ENCODE results near the gene CDK5R1.

Gene CDK5R1

GRCh38 chr17:32494621-32495358, 8.0 kb downstream of the CDK5R1 start:
- no peaks in the 10 kb centered on the region for H3K9me3 ChIP-seq (ENCODE audit: insufficient read depth, low read depth, low read length)
- peaks cover 10% of the 10 kb centered on the region for H3K36me3 ChIP-seq (ENCODE audit: insufficient read depth, low read depth, low read length)
- H3K9ac ChIP-seq (ENCODE audit: low read depth, low read length), result no peak overlapping the region
- peaks cover 8% of the 10 kb centered on the region; the same call in 1 of the 2 replicates for H3K4me1 ChIP-seq (ENCODE audit: insufficient read depth, low read length)
- no peak overlapping the region for H3K27ac ChIP-seq (ENCODE audit: low read length)
- H3K4me3 ChIP-seq (ENCODE audit: low read length), result no peak overlapping the region
- H3K27me3 ChIP-seq (ENCODE audit: insufficient read depth, low read length), result no peaks in the 10 kb centered on the region

- H3K36me3 ChIP-seq (ENCODE audit: insufficient read depth, low read depth, low read length), result peaks cover 1% of the 10 kb centered on the region; the same call in 1 of the 2 replicates
- no peak overlapping the region for H3K27ac ChIP-seq (ENCODE audit: low read length)
- H3K27me3 ChIP-seq (ENCODE audit: insufficient read depth, low read length), result no peaks in the 10 kb centered on the region
- no peak overlapping the region for H3K9ac ChIP-seq (ENCODE audit: low read depth, low read length)
- no peaks in the 10 kb centered on the region for H3K9me3 ChIP-seq (ENCODE audit: insufficient read depth, low read depth, low read length)
- peaks cover 8% of the 10 kb centered on the region; the same call in 1 of the 2 replicates for H3K4me1 ChIP-seq (ENCODE audit: insufficient read depth, low read length)
- H3K4me3 ChIP-seq (ENCODE audit: low read length), result no peak overlapping the region
These were observed 8.8 kb downstream of the CDK5R1 start for GRCh38 chr17:32495359-32496231.

DNA sequence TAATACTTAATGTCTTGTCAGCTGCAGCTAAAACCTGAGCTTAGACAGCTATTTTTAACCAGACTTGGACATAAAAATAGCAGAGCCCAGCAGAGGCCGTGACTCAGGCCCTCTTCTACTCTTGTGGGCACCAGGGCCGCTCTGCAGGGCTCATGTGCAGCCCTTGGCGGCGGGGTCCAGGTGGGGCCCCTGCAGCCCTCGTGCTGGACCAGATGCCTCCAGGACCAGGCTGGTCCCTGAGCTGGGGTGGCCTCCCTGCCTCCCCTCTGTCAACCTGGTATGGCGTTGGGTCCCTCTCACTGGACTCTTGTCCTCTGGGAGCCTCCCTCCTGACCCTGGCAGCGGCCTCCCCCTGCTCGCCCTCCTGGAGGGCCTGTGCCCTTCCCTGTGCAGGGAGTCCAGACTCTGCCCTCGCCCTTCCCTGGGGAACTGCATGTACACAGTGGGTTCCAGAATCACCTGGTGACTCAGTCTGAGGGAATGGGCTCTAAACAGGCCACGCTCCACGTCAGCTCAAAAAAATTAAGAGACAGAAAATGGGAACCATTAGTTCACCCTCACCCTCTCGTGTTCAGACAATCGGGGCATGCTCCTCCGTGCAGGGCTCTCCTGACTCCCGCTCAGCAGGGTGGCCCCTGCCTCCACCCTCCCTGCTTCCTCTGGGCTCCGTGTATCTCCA, 9.7 kb downstream of the CDK5R1 start:
- Histone ChIP-seq H3K4me3 (ENCODE audit: low read length) (no peak overlapping the region), H3K27ac (ENCODE audit: low read length) (no peak overlapping the region), H3K9me3 (ENCODE audit: insufficient read depth, low read depth, low read length) (no peaks in the 10 kb centered on the region), H3K27me3 (ENCODE audit: insufficient read depth, low read length) (no peaks in the 10 kb centered on the region), H3K36me3 (ENCODE audit: insufficient read depth, low read depth, low read length) (no peaks in the 10 kb centered on the region), H3K9ac (ENCODE audit: low read depth, low read length) (no peak overlapping the region), H3K4me1 (ENCODE audit: insufficient read depth, low read length) (peaks cover 8% of the 10 kb centered on the region; the same call in 1 of the 2 replicates)

DNA sequence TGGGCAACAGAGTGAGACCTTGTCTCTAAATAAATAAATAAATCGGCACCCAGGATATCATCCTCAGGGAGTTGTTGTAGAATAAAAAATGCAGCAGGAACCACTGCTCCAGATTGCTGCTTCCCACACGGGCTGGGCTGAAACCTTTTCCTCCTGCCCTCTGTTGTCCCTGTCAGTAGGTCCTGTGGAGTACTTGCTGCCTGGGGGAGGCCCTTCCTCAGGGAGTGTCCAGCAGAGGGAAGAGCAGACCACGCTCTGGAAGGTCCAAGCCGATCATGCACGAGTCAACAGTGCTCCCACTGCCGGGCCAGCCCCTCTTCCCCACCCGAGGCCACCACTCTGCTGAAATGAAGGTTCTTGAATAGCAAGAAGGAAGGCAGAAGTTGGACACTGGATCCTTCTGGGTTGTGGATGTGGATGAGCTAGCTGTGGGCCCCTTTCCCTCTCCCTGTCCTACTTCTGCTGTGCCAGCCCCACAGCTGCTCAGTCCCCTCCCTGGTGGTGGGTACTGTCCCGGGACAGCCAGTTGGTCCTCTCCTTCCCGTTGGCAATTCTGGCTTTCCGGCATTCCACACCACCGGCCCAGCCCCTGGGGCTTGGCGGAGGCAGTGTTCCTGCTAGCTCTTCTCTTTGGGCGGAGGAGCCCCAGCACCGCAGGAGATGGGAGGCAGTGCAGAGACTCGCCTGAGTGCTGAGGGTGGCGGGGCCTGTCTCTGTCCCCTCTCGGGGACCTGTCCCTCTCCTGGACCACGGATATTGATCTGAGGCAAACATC, 10.8 kb downstream of the CDK5R1 start:
- no peaks in the 10 kb centered on the region for H3K36me3 ChIP-seq (ENCODE audit: insufficient read depth, low read depth, low read length)
- H3K9me3 ChIP-seq (ENCODE audit: insufficient read depth, low read depth, low read length), result no peaks in the 10 kb centered on the region
- no peak overlapping the region for H3K4me3 ChIP-seq (ENCODE audit: low read length)
- no peaks in the 10 kb centered on the region for H3K27me3 ChIP-seq (ENCODE audit: insufficient read depth, low read length)
- H3K4me1 ChIP-seq (ENCODE audit: insufficient read depth, low read length), result peaks cover 8% of the 10 kb centered on the region; the same call in 1 of the 2 replicates
- H3K9ac ChIP-seq (ENCODE audit: low read depth, low read length), result no peak overlapping the region
- no peak overlapping the region for H3K27ac ChIP-seq (ENCODE audit: low read length)

- H3K36me3 ChIP-seq (ENCODE audit: insufficient read depth, low read depth, low read length), result no peaks in the 10 kb centered on the region
- H3K27ac ChIP-seq (ENCODE audit: low read length), result no peak overlapping the region
- H3K9ac ChIP-seq (ENCODE audit: low read depth, low read length), result no peak overlapping the region
- H3K4me1 ChIP-seq (ENCODE audit: insufficient read depth, low read length), result peaks cover 8% of the 10 kb centered on the region; the same call in 1 of the 2 replicates
- H3K4me3 ChIP-seq (ENCODE audit: low read length), result no peak overlapping the region
- H3K27me3 ChIP-seq (ENCODE audit: insufficient read depth, low read length), result no peaks in the 10 kb centered on the region
- H3K9me3 ChIP-seq (ENCODE audit: insufficient read depth, low read depth, low read length), result no peaks in the 10 kb centered on the region
These were observed 11.6 kb downstream of the CDK5R1 start for GRCh38 chr17:32498391-32498790.

DNA sequence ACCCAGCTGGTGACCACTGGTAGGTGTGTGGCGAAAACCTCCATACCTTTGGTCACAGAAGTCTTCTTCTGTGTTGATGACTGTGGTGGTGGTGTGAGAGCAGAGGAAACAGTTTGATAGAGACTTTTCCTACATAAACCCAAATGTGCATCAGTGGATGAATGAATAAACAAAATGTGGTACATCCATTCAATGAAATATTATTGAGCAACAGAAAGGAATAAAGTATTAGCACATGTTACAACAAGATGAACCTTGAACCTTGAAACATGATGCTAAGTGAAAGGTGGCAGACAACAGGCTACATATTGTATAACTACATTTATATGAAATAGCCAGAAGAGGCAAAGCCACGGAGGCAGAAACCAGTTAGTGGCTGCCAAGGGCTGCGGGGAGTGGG, 15.2 kb downstream of the CDK5R1 start:
- Histone ChIP-seq H3K27ac (ENCODE audit: low read length) (no peak overlapping the region), H3K4me3 (ENCODE audit: low read length) (no peak overlapping the region), H3K27me3 (ENCODE audit: insufficient read depth, low read length) (no peaks in the 10 kb centered on the region), H3K9me3 (ENCODE audit: insufficient read depth, low read depth, low read length) (no peaks in the 10 kb centered on the region), H3K4me1 (ENCODE audit: insufficient read depth, low read length) (peaks cover 13% of the 10 kb centered on the region; the same call in 1 of the 2 replicates), H3K9ac (ENCODE audit: low read depth, low read length) (no peak overlapping the region), H3K36me3 (ENCODE audit: insufficient read depth, low read depth, low read length) (no peaks in the 10 kb centered on the region)

DNA sequence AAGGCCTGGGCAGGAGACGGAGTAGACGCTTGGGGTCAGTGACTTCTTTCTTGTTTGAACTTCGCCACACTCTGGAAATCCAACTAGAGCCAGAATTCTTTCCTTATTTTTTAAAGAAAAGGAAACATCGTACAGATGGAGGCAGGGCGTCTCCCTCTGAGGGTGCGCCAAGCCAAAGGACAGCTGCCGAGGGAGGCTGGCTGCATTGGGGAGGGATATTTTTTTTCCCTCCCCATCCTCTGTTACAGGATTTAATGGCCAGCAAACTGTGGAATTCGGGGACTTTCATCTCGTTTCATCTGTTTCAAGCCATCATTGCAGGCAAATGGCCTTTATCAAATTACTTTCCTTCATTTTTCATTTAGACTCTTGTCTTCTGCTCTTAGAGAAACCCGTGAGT, 15.9 kb downstream of the CDK5R1 start:
- Histone ChIP-seq H3K9ac (ENCODE audit: low read depth, low read length) (no peak overlapping the region), H3K27ac (ENCODE audit: low read length) (no peak overlapping the region), H3K27me3 (ENCODE audit: insufficient read depth, low read length) (no peaks in the 10 kb centered on the region), H3K4me1 (ENCODE audit: insufficient read depth, low read length) (peaks cover 13% of the 10 kb centered on the region; the same call in 1 of the 2 replicates), H3K9me3 (ENCODE audit: insufficient read depth, low read depth, low read length) (no peaks in the 10 kb centered on the region), H3K36me3 (ENCODE audit: insufficient read depth, low read depth, low read length) (no peaks in the 10 kb centered on the region), H3K4me3 (ENCODE audit: low read length) (no peak overlapping the region)

GRCh38 chr17:32503251-32504165, 16.7 kb downstream of the CDK5R1 start:
- Histone ChIP-seq H3K36me3 (ENCODE audit: insufficient read depth, low read depth, low read length) (no peaks in the 10 kb centered on the region), H3K4me3 (ENCODE audit: low read length) (no peak overlapping the region), H3K27me3 (ENCODE audit: insufficient read depth, low read length) (no peaks in the 10 kb centered on the region), H3K9me3 (ENCODE audit: insufficient read depth, low read depth, low read length) (no peaks in the 10 kb centered on the region), H3K27ac (ENCODE audit: low read length) (no peak overlapping the region), H3K9ac (ENCODE audit: low read depth, low read length) (no peak overlapping the region), H3K4me1 (ENCODE audit: insufficient read depth, low read length) (peaks cover 7% of the 10 kb centered on the region; the same call in 1 of the 2 replicates)

DNA sequence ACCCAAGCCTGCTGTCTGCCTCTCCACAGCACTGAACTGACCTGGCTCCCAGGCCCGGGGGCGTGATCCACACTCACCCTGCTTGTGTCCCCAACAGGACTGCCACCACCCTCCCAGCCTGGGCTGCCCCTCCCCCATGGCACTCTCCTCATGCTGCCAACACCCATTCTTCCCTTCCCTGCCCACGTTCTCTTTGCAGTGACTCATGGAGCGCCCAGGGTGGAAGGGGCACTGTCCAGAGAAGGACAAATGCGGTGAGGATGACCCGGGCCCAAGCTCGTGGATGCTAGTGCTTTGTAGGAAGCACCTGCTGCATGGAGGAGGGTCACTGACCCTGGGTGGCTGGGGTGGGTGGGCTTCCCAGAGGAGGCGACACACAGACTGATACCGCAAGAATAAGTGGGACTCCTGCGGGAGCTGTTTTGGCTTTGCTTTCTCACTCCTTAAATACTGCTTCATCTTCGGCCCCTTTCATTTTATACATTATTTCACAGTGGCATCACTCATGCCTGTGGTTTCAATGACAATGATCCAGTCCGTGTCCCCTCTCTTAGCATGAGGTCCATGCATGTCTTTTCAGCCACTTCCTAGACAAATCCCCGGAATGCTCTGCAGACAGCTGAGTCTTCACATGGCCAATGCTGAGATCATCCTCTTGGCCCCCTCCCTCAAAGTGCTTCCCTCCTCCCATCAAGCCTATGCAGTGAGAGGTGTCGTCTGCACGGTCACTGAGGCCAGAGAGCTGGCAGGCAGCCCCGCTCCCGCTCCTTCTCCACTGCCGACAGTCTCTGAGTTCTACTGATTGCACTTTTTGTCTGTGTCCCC, 17.6 kb downstream of the CDK5R1 start:
- H3K4me1 ChIP-seq (ENCODE audit: insufficient read depth, low read length), result peaks cover 6% of the 10 kb centered on the region; the same call in 1 of the 2 replicates
- no peaks in the 10 kb centered on the region for H3K9me3 ChIP-seq (ENCODE audit: insufficient read depth, low read depth, low read length)
- no peaks in the 10 kb centered on the region for H3K36me3 ChIP-seq (ENCODE audit: insufficient read depth, low read depth, low read length)
- H3K27ac ChIP-seq (ENCODE audit: low read length), result no peak overlapping the region
- no peak overlapping the region for H3K9ac ChIP-seq (ENCODE audit: low read depth, low read length)
- H3K27me3 ChIP-seq (ENCODE audit: insufficient read depth, low read length), result no peaks in the 10 kb centered on the region
- no peak overlapping the region for H3K4me3 ChIP-seq (ENCODE audit: low read length)

DNA sequence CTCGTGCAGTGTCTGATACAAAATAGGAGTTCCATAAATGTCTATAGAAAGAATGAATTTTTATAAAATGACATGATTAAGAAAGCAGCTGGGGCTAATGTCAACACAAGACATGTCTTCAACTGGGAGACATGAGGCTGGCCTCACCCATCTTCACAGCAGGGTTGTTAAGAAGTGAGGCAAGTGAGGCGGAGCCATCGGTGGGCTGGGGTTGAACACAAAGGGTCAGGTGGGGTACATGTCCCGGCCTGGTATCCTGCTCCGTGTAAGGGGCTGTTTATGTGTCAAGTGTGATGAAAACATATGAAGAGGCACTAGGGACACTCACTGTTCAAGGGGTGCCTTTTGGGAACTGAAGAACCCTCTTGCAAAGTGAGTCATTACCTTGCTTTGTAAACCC, 22.1 kb downstream of the CDK5R1 start:
- Histone ChIP-seq H3K4me3 (ENCODE audit: low read length) (no peak overlapping the region), H3K9me3 (ENCODE audit: insufficient read depth, low read depth, low read length) (no peaks in the 10 kb centered on the region)

More for the DNA sequence above, 22.1 kb downstream of the CDK5R1 start:
- Histone ChIP-seq H3K27ac (ENCODE audit: low read length) (no peak overlapping the region), H3K36me3 (ENCODE audit: insufficient read depth, low read depth, low read length) (no peaks in the 10 kb centered on the region), H3K9ac (ENCODE audit: low read depth, low read length) (no peak overlapping the region), H3K4me1 (ENCODE audit: insufficient read depth, low read length) (peaks cover 6% of the 10 kb centered on the region; the same call in 1 of the 2 replicates), H3K27me3 (ENCODE audit: insufficient read depth, low read length) (no peaks in the 10 kb centered on the region)
